K562 (cell line): ENCODE results near the gene TINCR. TPM values are rescaled to one million over a fixed set of nuclear protein-coding genes. Genes with fewer than 3 reads are reported as not detected.

Experiments used
- ATAC-seq: fragments of 200-7000 bp; cut with Tn5 transposase; 3 replicates; pipeline ENCODE4 v1.9.1; 2020; ENCODE audit warnings: moderate library complexity
- BruUV-seq: library from RNA; stranded (reverse); fragments of 400-500 nt; replicated peaks from 2 replicates; lab custom pipeline; 2021; lab: Mats Ljungman, UMichigan
- CTCF ChIA-PET: fragments of 300-600 bp; formaldehyde crosslinking; extraction: SDS; loops from one replicate; lab custom pipeline; 2021; ENCODE audit warnings: low intra/inter-chr PET ratio; lab: Yijun Ruan, JAX
- POLR2A ChIA-PET: fragments of 300-600, 350-650 bp; sonication (Branson Sonifier 250); formaldehyde crosslinking; extraction: SDS; loops from one replicate; lab custom pipeline; 2021; ENCODE audit warnings: antibody characterized with exemption, inconsistent platforms; lab: Yijun Ruan, JAX
- DNase-seq, 4 experiments: peaks; one replicate each; pipeline versions ENCODE4 v3.0.0 to v3.0.0-alpha.2; 2011 to 2018; ENCODE audit warnings: low spot score in 3 of 4, mixed read lengths in 3 of 4; ENCODE audit errors: extremely low read depth in 1 of 4
- FAIRE-seq: peaks from 2 replicates; lab custom pipeline; 2011; peaks lifted over from hg19 to GRCh38; lab: Jason Lieb, UNC
- H2AFZ ChIP-seq: 2 replicates; pipeline ENCODE4 v1.6.0; 2011; ENCODE audit warnings: low read depth, low read length, control low read depth, inconsistent platforms
- H3K27ac ChIP-seq: fragments of 200-600 bp; 3 replicates; pipeline ENCODE4 v1.8.0; 2011; ENCODE audit warnings: low read depth, mild to moderate bottlenecking, control low read depth, inconsistent platforms, low read length, moderate library complexity, mixed read lengths; ENCODE audit errors: extremely low read depth
- H3K27me3 ChIP-seq, 2 experiments: fragments of 300-600 bp in 1 of 2; 2 replicates in 1 of 2; 3 replicates in 1 of 2; pipeline versions ENCODE4 v1.6.0 to v1.8.0; 2011; ENCODE audit warnings: inconsistent platforms in 2 of 2, low read length in 2 of 2, mild to moderate bottlenecking in 1 of 2, mixed read lengths in 1 of 2, moderate library complexity in 1 of 2; ENCODE audit not compliant: control insufficient read depth in 2 of 2, insufficient read depth in 2 of 2
- H3K36me3 ChIP-seq: fragments of 300-600 bp; 3 replicates; pipeline ENCODE4 v1.8.0; 2011; ENCODE audit warnings: mild to moderate bottlenecking, low read length, inconsistent platforms; ENCODE audit not compliant: control insufficient read depth, insufficient read depth
- H3K4me1 ChIP-seq, 2 experiments: fragments of 200-600 bp in 1 of 2; replicated peaks in 1 of 2; 2 replicates in 1 of 2; 3 replicates in 1 of 2; pipeline versions ENCODE4 v1.5.1 to v1.8.0; 2011; ENCODE audit warnings: inconsistent platforms in 2 of 2, low read length in 2 of 2, mild to moderate bottlenecking in 1 of 2, mixed read lengths in 1 of 2, moderate library complexity in 1 of 2; ENCODE audit not compliant: control insufficient read depth in 2 of 2, insufficient read depth in 2 of 2
- H3K4me2 ChIP-seq: 2 replicates; pipeline ENCODE4 v1.6.1; 2011; ENCODE audit warnings: low read length, control low read depth, inconsistent platforms, mixed read lengths; ENCODE audit not compliant: insufficient read depth
- H3K4me3 ChIP-seq: fragments of 200-600 bp; sonication (generic), shearing (Covaris generic); 2 replicates; pipeline ENCODE4 v1.5.1; 2016; ENCODE audit warnings: control low read depth, inconsistent platforms
- H3K79me2 ChIP-seq: fragments of 200-600 bp; 3 replicates; pipeline ENCODE4 v1.8.0; 2011; ENCODE audit warnings: low read length, inconsistent platforms; ENCODE audit not compliant: control insufficient read depth, insufficient read depth
- H3K9ac ChIP-seq, 2 experiments: 2 replicates each; pipeline versions ENCODE4 v1.6.0 to v1.6.1; 2011; ENCODE audit warnings: low read depth in 2 of 2, low read length in 2 of 2, control low read depth in 1 of 2, inconsistent platforms in 1 of 2, mild to moderate bottlenecking in 1 of 2, mixed read lengths in 1 of 2; ENCODE audit not compliant: insufficient read depth in 1 of 2
- H3K9me1 ChIP-seq: one replicate; pipeline ENCODE4 v1.6.0; 2011; ENCODE audit warnings: inconsistent platforms, mild to moderate bottlenecking, low read length, moderate library complexity; ENCODE audit not compliant: control insufficient read depth, insufficient read depth
- H3K9me3 ChIP-seq: replicated peaks from 2 replicates; pipeline ENCODE4 v1.5.1; 2011; ENCODE audit warnings: low read depth, low read length, inconsistent platforms; ENCODE audit not compliant: control insufficient read depth, insufficient read depth
- H4K20me1 ChIP-seq: replicated peaks from 2 replicates; pipeline ENCODE4 v1.6.1; 2011; ENCODE audit warnings: low read length, inconsistent platforms, mixed read lengths; ENCODE audit not compliant: control insufficient read depth, insufficient read depth
- CBX8 ChIP-seq: fragments of 200-600 bp; sonication (generic); IDR thresholded peaks from 2 replicates; pipeline ENCODE4 v1.6.1; 2012; ENCODE audit warnings: borderline replicate concordance, mixed run types, low read depth, mild to moderate bottlenecking, moderate library complexity, mixed read lengths, low read length, control low read depth, inconsistent platforms; ENCODE audit not compliant: poor library complexity, severe bottlenecking; ENCODE audit errors: extremely low read depth
- EP400 ChIP-seq: fragments of 450-650 bp; IDR thresholded peaks from 2 replicates; pipeline ENCODE4 v1.6.1; 2017; ENCODE audit warnings: antibody characterized with exemption, mild to moderate bottlenecking, moderate library complexity
- GTF2B ChIP-seq: IDR thresholded peaks from 2 replicates; pipeline ENCODE4 v1.6.1; 2011; ENCODE audit not compliant: insufficient read length; ENCODE audit errors: extremely low read depth
- MBD1 ChIP-seq: fragments of 250-450 bp; sonication (Bioruptor Pico); IDR thresholded peaks from 2 replicates; pipeline ENCODE4 v1.8.0; 2022; ENCODE audit warnings: inconsistent platforms
- MTF1 ChIP-seq: fragments of 250-450 bp; sonication (Bioruptor Pico); IDR thresholded peaks from 2 replicates; pipeline ENCODE4 v1.9.0; 2021; ENCODE audit warnings: moderate library complexity, mild to moderate bottlenecking, inconsistent platforms, borderline replicate concordance
- NFYB ChIP-seq: IDR thresholded peaks from 2 replicates; pipeline ENCODE4 v1.6.1; 2011; ENCODE audit warnings: mild to moderate bottlenecking, moderate library complexity; ENCODE audit not compliant: insufficient read length; ENCODE audit errors: extremely low read depth
- NR1H2 ChIP-seq: sonication (generic); formaldehyde crosslinking; IDR thresholded peaks from 2 replicates; pipeline ENCODE4 v1.4.0; 2020; ENCODE audit warnings: mild to moderate bottlenecking, missing genetic modification reagents
- POLR2H ChIP-seq: IDR thresholded peaks from 2 replicates; pipeline ENCODE4 v1.6.1; 2016; ENCODE audit warnings: missing genetic modification characterization, low read depth, mild to moderate bottlenecking, control low read depth, missing compliant biosample characterization, moderate library complexity
- SIN3B ChIP-seq: fragments of 450-650 bp; IDR thresholded peaks from 2 replicates; pipeline ENCODE4 v1.6.1; 2017; ENCODE audit warnings: low read depth, mild to moderate bottlenecking, moderate library complexity
- TEAD2 ChIP-seq: fragments of 450-650 bp; IDR thresholded peaks from 2 replicates; pipeline ENCODE4 v1.6.1; 2016; ENCODE audit warnings: missing genetic modification characterization, control low read depth, missing compliant biosample characterization
- YY1 ChIP-seq, 3 experiments: IDR thresholded peaks; 2 replicates each; pipeline ENCODE4 v1.6.1; 2011; ENCODE audit warnings: low read length in 2 of 3, mild to moderate bottlenecking in 2 of 3, moderate library complexity in 2 of 3, borderline replicate concordance in 1 of 3, control low read depth in 1 of 3, low read depth in 1 of 3; ENCODE audit not compliant: insufficient read depth in 3 of 3, insufficient replicate concordance in 2 of 3, control insufficient read depth in 1 of 3, insufficient read length in 1 of 3; ENCODE audit errors: extremely low read depth in 1 of 3
- ZC3H8 ChIP-seq: fragments of 450-650 bp; IDR thresholded peaks from 2 replicates; pipeline ENCODE4 v1.6.1; 2017
- ZNF239 ChIP-seq: fragments of 250-450 bp; sonication (Bioruptor Pico); IDR thresholded peaks from 2 replicates; pipeline ENCODE4 v1.4.0; 2020; ENCODE audit warnings: mild to moderate bottlenecking
- ZNF282 ChIP-seq: sonication (generic); formaldehyde crosslinking; IDR thresholded peaks from 2 replicates; pipeline ENCODE4 v1.8.1; 2023; ENCODE audit warnings: missing genetic modification reagents
- ZSCAN29 ChIP-seq: fragments of 450-650 bp; IDR thresholded peaks from 2 replicates; pipeline ENCODE4 v1.6.1; 2017
- WGBS: fragments of 100-300 bp; shearing (Covaris generic); methylation state at CpG from one replicate; pipeline ENCODE4 v1.1.6; 2016; ENCODE audit warnings: low coverage, mixed read lengths; ENCODE audit not compliant: insufficient coverage; ENCODE audit errors: missing lambda C conversion rate; 5-methylcytosine and 5-hydroxymethylcytosine counted together
- in situ Hi-C: fragments of 300-500 bp; cut with MboI; formaldehyde crosslinking; loops from 4 replicates; pipeline ENCODE4 v1.15.0; 2018; ENCODE audit warnings: inconsistent platforms, mixed read lengths
- intact Hi-C: fragments of 100-400 bp; cut with micrococcal nuclease; formaldehyde crosslinking; loops from 2 replicates; pipeline ENCODE4 v1.14.2; 2022
- polyA plus RNA-seq, 8 experiments: library from polyadenylated mRNA; depleted of rRNA in 4 of 8; stranded (reverse) in 5 of 8; unstranded in 3 of 8; fragments of >200 nt; fragmentation: Nextera tagmentation in 2 of 8; fragmentation: Illumina TruSeq in 1 of 8; extraction: Ambion mirVana in 2 of 8; extraction: Trizol in 1 of 8; gene quantifications; 2 replicates each; pipeline versions ENCODE4 v1.2.1 to v1.2.3, GENCODE V29; 2011 to 2014; ENCODE audit warnings: inconsistent platforms in 1 of 8, missing spikeins in 1 of 8
- total RNA-seq, 7 experiments: library from RNA; depleted of rRNA in 6 of 7; stranded (reverse); fragments of >200 nt in 6 of 7; fragmentation: Illumina TruSeq in 2 of 7; extraction: Trizol in 2 of 7; gene quantifications; 2 replicates each; pipeline versions ENCODE4 v1.2.1 to v1.2.3, GENCODE V29; 2011 to 2021; ENCODE audit warnings: low replicate concordance in 1 of 7

TINCR gene
- total and polyA plus RNA-seq, 9 of the 15 experiments (the other 6 are each of a cell fraction or from before 2014, with no cell fraction given), result 0.03 to 0.24 (median 0.09) TPM; not detected in 1

- Histone ChIP-seq H3K9me3 (peaks cover 8% of the 10 kb centered on the region), H4K20me1 (no peaks in the 10 kb centered on the region), H3K27me3 (peaks cover 4 to 26% of the 10 kb centered on the region in 2 experiments; a peak in 3 of 5 replicates), H3K79me2 (no peaks in the 10 kb centered on the region), H3K4me2 (no peak overlapping the region), H3K36me3 (no peaks in the 10 kb centered on the region), H3K4me3 (no peak overlapping the region), H3K4me1 (no peaks in the 10 kb centered on the region), H3K27ac (no peak overlapping the region), H3K9me1 (no peaks in the 10 kb centered on the region), H2AFZ (no peak overlapping the region), H3K9ac (no peak overlapping the region)
- intact Hi-C loops, result no loop called here
- in situ Hi-C loops, result no loop called here
- FAIRE-seq (no peak), DNase-seq (no peak), ATAC-seq (no peak)
- no TSS peak for BruUV-seq
- TF ChIP-seq NFYB (no peak), CBX8 (no peak), MBD1 (CRISPR knock-in tag) (no peak), EP400 (no peak), GTF2B (no peak), YY1 (IDR thresholded peaks at IDR 0.05; ENCODE audit: borderline replicate concordance in 1 of 3, control insufficient read depth in 1 of 3, extremely low read depth in 1 of 3, insufficient read depth in 3 of 3, insufficient read length in 1 of 3, insufficient replicate concordance in 2 of 3, low read depth in 1 of 3, low read length in 2 of 3) (no peak), POLR2H (no peak), NR1H2 (CRISPR knock-in tag) (no peak), ZSCAN29 (no peak), MTF1 (CRISPR knock-in tag) (no peak), ZNF239 (no peak), TEAD2 (tag) (no peak), SIN3B (no peak), ZNF282 (CRISPR knock-in tag) (no peak), ZC3H8 (no peak)
- 0% methylated on average over 4 of the region's 4 CpGs for WGBS
- ChIA-PET CTCF (interaction anchor here (0.7 kb wide), 1 partner anchor 57 kb away, joined by 3 read pairs; no protein-coding TSS in a partner anchor), POLR2A (interaction anchor here (0.7 kb wide), 1 partner anchor 160 kb away, joined by 4 read pairs; no protein-coding TSS in a partner anchor)
Measured at GRCh38 chr19:5519076-5519475, 48.7 kb downstream of the TINCR start.
